RKO (cell line): ENCODE measurements around the gene NUMBL.
"Not testable (repeated sequence)": the region's sequence is repeated elsewhere in the genome, so short reads cannot be mapped to it uniquely, and the experiment has no call there.

Experiments
- DNase-seq: peaks from one replicate; pipeline ENCODE4 v3.0.0-alpha.2; 2016; ENCODE audit warnings: low spot score

Gene NUMBL

GRCh38 chr19:40629346-40629745 is 61.1 kb downstream of the NUMBL start:
- DNase-seq: no peak

- DNase-seq: no peak
Measured at GRCh38 chr19:40627486-40628279, 62.8 kb downstream of the NUMBL start.

GRCh38 chr19:40626918-40627317 is 63.5 kb downstream of the NUMBL start:
- DNase-seq: no peak

GRCh38 chr19:40625406-40626120 is 64.9 kb downstream of the NUMBL start:
- no peak for DNase-seq

GRCh38 chr19:40624369-40625153 is 65.9 kb downstream of the NUMBL start:
- DNase-seq: not testable (repeated sequence)

- DNase-seq: no peak
Measured at GRCh38 chr19:40623403-40624251, 66.8 kb downstream of the NUMBL start.

- DNase-seq: no peak
Measured at GRCh38 chr19:40622773-40623075, 67.7 kb downstream of the NUMBL start.

- DNase-seq: no peak
Measured at GRCh38 chr19:40621966-40622772, 68.3 kb downstream of the NUMBL start.

- no peak for DNase-seq
Measured at GRCh38 chr19:40621283-40621682, 69.2 kb downstream of the NUMBL start.

GRCh38 chr19:40620161-40620485 is 70.3 kb downstream of the NUMBL start:
- no peak for DNase-seq

- no peak for DNase-seq
Measured at GRCh38 chr19:40619333-40620160, 70.9 kb downstream of the NUMBL start.

GRCh38 chr19:40617961-40618360 is 72.5 kb downstream of the NUMBL start:
- no peak for DNase-seq

- no peak for DNase-seq
Measured at GRCh38 chr19:40616941-40617340, 73.5 kb downstream of the NUMBL start.

GRCh38 chr19:40616178-40616577 is 74.3 kb downstream of the NUMBL start:
- DNase-seq: no peak
